ENCODE data around the gene MAPK14.

Gene MAPK14

GRCh38 chr6:36141091-36141490 lies 113.5 kb downstream of the MAPK14 start:
- H3K4me3 ChIP-seq (ENCODE audit: low read depth, low read length) = no peak overlapping the region
- no peak for DNase-seq (ENCODE audit: low read depth, low spot score)
- in situ Hi-C loops (cut with HindIII; ENCODE audit: low sequenced_read_pairs) = no loop called here
- no peak for TF ChIP-seq CTCF (IDR thresholded peaks at IDR 0.05; ENCODE audit: low read depth, low read length)

- H3K4me3 ChIP-seq (ENCODE audit: low read depth, low read length) = no peak overlapping the region
- no peak for TF ChIP-seq CTCF (IDR thresholded peaks at IDR 0.05; ENCODE audit: low read depth, low read length)
- no peak for DNase-seq (ENCODE audit: low read depth, low spot score)
- in situ Hi-C loops (cut with HindIII; ENCODE audit: low sequenced_read_pairs) = no loop called here
These were observed 114.4 kb downstream of the MAPK14 start for GRCh38 chr6:36141961-36142360.

- H3K4me3 ChIP-seq (ENCODE audit: low read depth, low read length) = no peak overlapping the region
- DNase-seq (ENCODE audit: low read depth, low spot score) = no peak
- in situ Hi-C loops (cut with HindIII; ENCODE audit: low sequenced_read_pairs) = no loop called here
- no peak for TF ChIP-seq CTCF (IDR thresholded peaks at IDR 0.05; ENCODE audit: low read depth, low read length)
These were observed 115.6 kb downstream of the MAPK14 start for GRCh38 chr6:36142971-36143838.

GRCh38 chr6:36145495-36145894 lies 117.9 kb downstream of the MAPK14 start:
- TF ChIP-seq CTCF (IDR thresholded peaks at IDR 0.05; ENCODE audit: low read depth, low read length) = no peak
- H3K4me3 ChIP-seq (ENCODE audit: low read depth, low read length) = no peak overlapping the region
- in situ Hi-C loops (cut with HindIII; ENCODE audit: low sequenced_read_pairs) = no loop called here
- DNase-seq (ENCODE audit: low read depth, low spot score) = no peak

- no peak for TF ChIP-seq CTCF (IDR thresholded peaks at IDR 0.05; ENCODE audit: low read depth, low read length)
- DNase-seq (ENCODE audit: low read depth, low spot score) = no peak
- H3K4me3 ChIP-seq (ENCODE audit: low read depth, low read length) = no peak overlapping the region
- in situ Hi-C loops (cut with HindIII; ENCODE audit: low sequenced_read_pairs) = no loop called here
These were observed 119.7 kb downstream of the MAPK14 start for GRCh38 chr6:36147294-36147693.

- no peak for DNase-seq (ENCODE audit: low read depth, low spot score)
These were observed 121.9 kb downstream of the MAPK14 start for GRCh38 chr6:36149476-36149875.

More at GRCh38 chr6:36149476-36149875, 121.9 kb downstream of the MAPK14 start:
- H3K4me3 ChIP-seq (ENCODE audit: low read depth, low read length) = no peak overlapping the region
- in situ Hi-C loops (cut with HindIII; ENCODE audit: low sequenced_read_pairs) = no loop called here
- TF ChIP-seq CTCF (IDR thresholded peaks at IDR 0.05; ENCODE audit: low read depth, low read length) = no peak
